Muscle layer of duodenum (tissue), 2 donors: ENCODE measurements around the gene P4HTM.

ENCODE experiments used
- H3K27ac ChIP-seq: one replicate; pipeline ENCODE4 v1.7.0; 2013; ENCODE audit warnings: mild to moderate bottlenecking, low read length
- H3K27me3 ChIP-seq: one replicate; pipeline ENCODE4 v1.7.0; 2013; ENCODE audit warnings: low read depth, mild to moderate bottlenecking, control low read depth, low read length
- H3K36me3 ChIP-seq, 2 donors: one replicate each; pipeline ENCODE4 v1.7.0; 2013; ENCODE audit warnings: low read length in 2 of 2, control low read depth in 1 of 2, mild to moderate bottlenecking in 1 of 2; ENCODE audit not compliant: insufficient read depth in 2 of 2, control insufficient read depth in 1 of 2
- H3K4me1 ChIP-seq, 2 donors: one replicate each; pipeline ENCODE4 v1.7.0; 2013; ENCODE audit warnings: low read length in 2 of 2, mild to moderate bottlenecking in 2 of 2, control low read depth in 1 of 2, moderate library complexity in 1 of 2; ENCODE audit not compliant: insufficient read depth in 2 of 2, control insufficient read depth in 1 of 2
- H3K4me3 ChIP-seq, 2 donors: one replicate each; pipeline ENCODE4 v1.7.0; 2013; ENCODE audit warnings: low read length in 2 of 2, low read depth in 1 of 2, mild to moderate bottlenecking in 1 of 2
- H3K9me3 ChIP-seq, 2 donors: one replicate each; pipeline ENCODE4 v1.7.0; 2013; ENCODE audit warnings: low read length in 2 of 2, control low read depth in 1 of 2, mild to moderate bottlenecking in 1 of 2; ENCODE audit not compliant: control insufficient read depth in 1 of 2
- donor health status: healthy.

Gene P4HTM

DNA sequence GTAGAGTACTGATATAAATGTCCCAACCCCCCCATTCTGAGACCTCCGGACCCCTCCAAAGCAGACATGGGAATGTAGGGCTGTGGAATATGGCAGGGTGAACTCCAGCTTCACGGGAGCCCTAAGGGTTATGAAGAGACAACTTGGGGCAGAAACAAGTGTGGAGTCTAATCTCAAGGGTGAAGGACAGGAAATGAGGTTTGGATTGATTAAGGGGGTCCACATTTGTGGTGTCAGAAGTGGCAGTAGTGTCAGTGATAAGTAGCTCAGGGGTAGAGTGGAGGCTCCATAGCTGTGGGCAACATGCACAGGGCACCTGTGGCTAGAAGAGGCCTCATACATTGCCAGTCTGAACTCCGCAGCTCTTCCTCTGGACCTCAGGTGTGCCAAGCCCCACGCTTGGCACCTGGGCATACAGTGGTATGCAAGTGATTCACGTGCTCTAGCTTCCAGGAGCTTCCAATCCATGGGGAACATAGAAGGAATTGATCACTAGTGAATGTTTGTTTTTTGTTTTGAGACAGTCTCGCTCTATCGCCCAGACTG, 4.1 kb upstream of the P4HTM start:
- Histone ChIP-seq H3K4me3 (no peak overlapping the region), H3K27me3 (no peaks in the 10 kb centered on the region), H3K36me3 (peaks cover 43 to 45% of the 10 kb centered on the region in 2 donors), H3K27ac (no peak overlapping the region), H3K9me3 (no peaks in the 10 kb centered on the region), H3K4me1 (peaks cover 5 to 9% of the 10 kb centered on the region in 2 donors)

DNA sequence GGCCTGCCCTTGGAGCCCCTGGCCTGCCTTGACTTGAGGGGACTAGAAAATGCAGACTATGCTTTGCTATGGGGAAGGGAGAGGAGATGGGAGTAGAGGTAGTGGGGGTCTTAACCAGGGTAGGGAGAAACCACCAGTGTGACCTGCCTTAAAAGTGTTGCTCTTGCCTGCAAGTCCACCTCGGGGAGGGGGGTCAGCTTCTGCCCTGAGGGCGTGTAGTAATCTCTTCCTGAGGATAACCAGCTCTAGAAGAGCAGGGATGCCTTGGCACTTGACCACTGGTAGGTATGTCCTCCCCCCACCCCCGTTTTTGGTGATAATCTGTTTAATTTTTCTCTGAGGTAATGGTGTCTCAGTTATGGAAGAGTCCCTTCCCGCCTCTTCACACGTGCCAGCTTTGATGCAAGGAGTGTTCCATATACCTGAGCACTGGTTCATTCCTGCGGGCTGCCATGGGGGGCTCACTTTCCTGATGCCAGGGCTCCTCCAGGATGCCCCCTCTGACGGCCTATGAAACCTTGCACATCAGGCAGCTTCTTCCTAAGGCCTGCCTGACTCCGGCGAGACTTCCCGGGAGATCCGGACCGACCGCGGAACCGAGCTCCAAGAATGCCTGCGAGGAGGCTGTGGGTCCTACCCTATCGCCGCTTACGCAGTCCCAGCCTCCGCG, 780 bp upstream of the P4HTM start:
- Histone ChIP-seq H3K36me3 (peaks cover 15 to 17% of the 10 kb centered on the region in 2 donors), H3K4me3 (peak overlapping the region; percentile 73 to 97), H3K9me3 (no peaks in the 10 kb centered on the region), H3K4me1 (peaks cover 15 to 23% of the 10 kb centered on the region in 2 donors), H3K27me3 (no peaks in the 10 kb centered on the region), H3K27ac (peak overlapping the region; percentile 96)

DNA sequence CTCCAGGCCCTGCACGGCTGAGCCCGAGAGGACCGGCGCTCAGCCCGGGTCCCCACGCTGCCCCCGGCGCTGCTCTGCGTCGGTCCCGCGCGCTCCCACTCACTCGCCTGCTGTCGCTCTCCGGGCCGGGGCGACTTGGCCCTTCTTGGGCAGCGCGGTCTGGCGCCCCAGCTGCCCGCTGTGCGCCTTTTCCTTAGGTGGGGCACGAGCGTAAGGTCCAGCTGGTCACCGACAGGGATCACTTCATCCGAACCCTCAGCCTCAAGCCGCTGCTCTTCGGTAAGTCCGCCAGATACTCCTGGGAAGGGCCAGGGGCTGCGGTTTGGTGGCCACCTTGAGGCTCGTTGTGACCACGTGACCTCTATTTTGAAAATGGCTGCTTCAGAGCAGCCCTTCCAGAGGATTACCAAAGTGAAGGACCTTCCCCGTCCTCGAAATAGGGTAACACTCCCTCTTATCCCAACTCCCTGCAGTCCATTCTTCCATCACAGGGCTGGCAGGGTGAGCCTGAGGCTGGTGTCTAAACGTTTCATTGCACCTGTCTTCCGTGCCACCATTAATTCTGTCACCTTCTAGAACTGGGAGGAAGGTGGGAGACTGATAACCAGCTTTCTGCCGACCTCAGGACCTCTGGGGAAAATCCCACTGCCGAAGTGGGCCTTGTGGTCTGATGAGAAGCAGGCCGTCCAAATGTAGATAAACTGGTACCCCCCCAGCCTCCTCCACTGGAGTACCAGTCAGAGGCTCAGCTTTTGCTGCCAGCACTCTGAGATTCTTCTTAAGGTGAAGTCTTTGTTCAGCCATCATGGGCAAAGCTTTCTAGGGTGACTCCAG, 812 bp downstream of the P4HTM start:
- Histone ChIP-seq H3K36me3 (peaks cover 9 to 10% of the 10 kb centered on the region in 2 donors), H3K4me1 (peaks cover 15 to 23% of the 10 kb centered on the region in 2 donors), H3K4me3 (peak overlapping the region; percentile 89 to 97), H3K27me3 (no peaks in the 10 kb centered on the region), H3K9me3 (no peaks in the 10 kb centered on the region), H3K27ac (peak overlapping the region; percentile 53)

DNA sequence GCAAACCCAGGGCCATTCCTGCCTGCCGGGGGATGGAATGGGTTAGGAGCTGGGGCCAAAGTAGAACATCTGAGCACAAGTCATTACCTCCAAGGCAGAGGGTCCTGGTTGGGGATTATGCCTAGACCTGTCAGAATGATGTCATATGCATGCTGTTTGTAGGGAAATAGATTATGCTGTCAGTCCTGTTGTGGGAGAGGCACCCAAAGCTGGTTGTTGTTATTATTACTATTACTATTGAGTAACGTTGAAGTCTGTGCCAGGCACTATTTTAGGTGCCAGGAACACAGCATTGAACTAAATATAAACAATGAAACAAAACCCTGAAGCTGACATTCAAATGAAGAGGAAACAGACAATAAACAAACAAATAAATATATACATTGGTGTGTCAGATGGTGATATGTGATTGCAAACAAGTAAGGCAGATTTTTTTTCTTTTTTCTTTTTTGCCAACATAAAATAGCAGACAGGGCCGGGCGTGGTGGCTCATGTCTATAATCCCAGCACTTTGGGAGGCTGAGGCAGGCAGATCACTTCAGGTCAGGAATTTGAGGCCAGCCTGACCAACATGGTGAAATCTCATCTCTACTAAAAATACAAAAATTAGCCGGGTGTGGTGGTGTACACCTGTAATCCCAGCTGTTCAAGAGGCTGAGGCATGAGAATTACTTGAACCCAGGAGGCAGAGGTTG, 2.0 kb downstream of the P4HTM start:
- Histone ChIP-seq H3K4me3 (peak overlapping the region; percentile 89 to 97), H3K9me3 (no peaks in the 10 kb centered on the region), H3K4me1 (peaks cover 15 to 23% of the 10 kb centered on the region in 2 donors), H3K27me3 (no peaks in the 10 kb centered on the region), H3K27ac (no peak overlapping the region), H3K36me3 (peaks cover 0 to 6% of the 10 kb centered on the region in 2 donors)

DNA sequence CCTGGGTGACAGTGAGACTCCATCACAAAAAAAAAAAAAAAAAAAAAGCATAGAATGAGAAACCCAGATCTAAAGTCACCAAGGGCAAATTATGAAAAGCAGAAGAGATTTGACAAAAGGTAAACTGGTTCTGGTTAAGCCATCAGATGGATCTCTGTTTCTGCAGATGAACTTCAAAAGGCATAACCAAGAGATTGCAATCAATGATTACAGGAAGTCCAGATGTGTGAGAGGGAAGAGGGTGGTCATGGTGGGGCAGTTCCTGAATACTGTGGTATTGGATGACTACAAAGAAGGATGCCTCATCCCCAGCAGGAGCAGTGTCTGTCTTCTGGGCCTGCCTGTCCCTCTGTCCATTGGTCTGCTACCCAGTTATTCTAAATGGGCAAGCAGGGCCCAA, 3.8 kb downstream of the P4HTM start:
- peaks cover 15 to 22% of the 10 kb centered on the region in 2 donors for H3K4me1 ChIP-seq
- H3K9me3 ChIP-seq, result no peaks in the 10 kb centered on the region
- no peaks in the 10 kb centered on the region for H3K27me3 ChIP-seq
- no peak overlapping the region for H3K4me3 ChIP-seq
- peaks cover 0 to 6% of the 10 kb centered on the region in 2 donors for H3K36me3 ChIP-seq
- H3K27ac ChIP-seq, result no peak overlapping the region

DNA sequence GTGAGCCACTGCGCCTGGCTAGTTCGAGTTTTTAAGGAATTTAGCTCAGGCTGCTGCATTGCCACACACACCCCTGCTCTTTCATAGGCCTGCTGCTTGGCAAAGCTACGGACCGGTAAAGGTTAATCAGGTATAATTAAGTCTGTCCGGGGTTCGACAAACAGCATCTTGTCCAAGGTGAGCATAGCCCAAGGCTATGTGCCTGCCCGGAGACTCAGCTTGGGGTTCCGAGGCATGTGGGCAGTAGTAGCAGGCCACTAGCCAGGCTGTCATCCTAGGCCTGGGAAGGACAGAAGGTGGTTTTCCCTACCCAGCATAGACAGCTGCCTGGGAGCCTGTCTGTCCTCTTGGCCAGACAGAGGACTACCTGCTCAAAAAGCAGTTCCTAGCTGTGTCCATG, 6.6 kb downstream of the P4HTM start:
- no peak overlapping the region for H3K27ac ChIP-seq

DNA sequence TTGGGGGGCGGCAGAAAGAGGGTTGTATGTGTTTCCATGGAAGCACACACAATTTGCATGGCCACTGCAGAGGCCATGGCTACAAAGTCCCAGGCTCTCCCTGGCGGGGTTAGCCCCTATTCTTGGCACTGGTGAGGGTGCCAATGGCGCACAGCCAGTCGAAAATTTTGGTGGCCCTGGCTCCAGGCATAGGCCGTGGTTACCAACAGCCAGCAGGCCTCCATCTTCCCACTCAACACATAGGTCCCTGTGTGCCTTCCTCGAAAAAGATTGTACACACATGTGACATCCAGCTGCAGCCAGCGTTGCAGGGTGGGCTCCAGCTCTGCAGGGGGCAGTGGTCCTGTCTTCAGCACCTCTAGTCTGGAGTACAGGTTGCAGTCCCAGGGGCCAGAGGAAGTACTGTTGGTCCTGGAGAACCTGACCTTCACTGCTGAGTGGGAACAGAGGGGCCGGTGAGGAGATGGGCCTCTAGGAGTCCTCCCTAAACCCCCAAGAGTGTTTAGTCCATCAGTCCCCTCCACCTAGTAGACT, 7.1 kb downstream of the P4HTM start:
- Histone ChIP-seq H3K4me3 (no peak overlapping the region), H3K27me3 (no peaks in the 10 kb centered on the region), H3K27ac (no peak overlapping the region), H3K9me3 (no peaks in the 10 kb centered on the region), H3K36me3 (peaks cover 0 to 6% of the 10 kb centered on the region in 2 donors), H3K4me1 (peaks cover 0 to 1% of the 10 kb centered on the region in 2 donors)

More for the DNA sequence above, 6.6 kb downstream of the P4HTM start:
- peaks cover 4 to 7% of the 10 kb centered on the region in 2 donors for H3K4me1 ChIP-seq
- H3K4me3 ChIP-seq, result no peak overlapping the region
- H3K27me3 ChIP-seq, result no peaks in the 10 kb centered on the region
- no peaks in the 10 kb centered on the region for H3K9me3 ChIP-seq
- peaks cover 0 to 6% of the 10 kb centered on the region in 2 donors for H3K36me3 ChIP-seq

DNA sequence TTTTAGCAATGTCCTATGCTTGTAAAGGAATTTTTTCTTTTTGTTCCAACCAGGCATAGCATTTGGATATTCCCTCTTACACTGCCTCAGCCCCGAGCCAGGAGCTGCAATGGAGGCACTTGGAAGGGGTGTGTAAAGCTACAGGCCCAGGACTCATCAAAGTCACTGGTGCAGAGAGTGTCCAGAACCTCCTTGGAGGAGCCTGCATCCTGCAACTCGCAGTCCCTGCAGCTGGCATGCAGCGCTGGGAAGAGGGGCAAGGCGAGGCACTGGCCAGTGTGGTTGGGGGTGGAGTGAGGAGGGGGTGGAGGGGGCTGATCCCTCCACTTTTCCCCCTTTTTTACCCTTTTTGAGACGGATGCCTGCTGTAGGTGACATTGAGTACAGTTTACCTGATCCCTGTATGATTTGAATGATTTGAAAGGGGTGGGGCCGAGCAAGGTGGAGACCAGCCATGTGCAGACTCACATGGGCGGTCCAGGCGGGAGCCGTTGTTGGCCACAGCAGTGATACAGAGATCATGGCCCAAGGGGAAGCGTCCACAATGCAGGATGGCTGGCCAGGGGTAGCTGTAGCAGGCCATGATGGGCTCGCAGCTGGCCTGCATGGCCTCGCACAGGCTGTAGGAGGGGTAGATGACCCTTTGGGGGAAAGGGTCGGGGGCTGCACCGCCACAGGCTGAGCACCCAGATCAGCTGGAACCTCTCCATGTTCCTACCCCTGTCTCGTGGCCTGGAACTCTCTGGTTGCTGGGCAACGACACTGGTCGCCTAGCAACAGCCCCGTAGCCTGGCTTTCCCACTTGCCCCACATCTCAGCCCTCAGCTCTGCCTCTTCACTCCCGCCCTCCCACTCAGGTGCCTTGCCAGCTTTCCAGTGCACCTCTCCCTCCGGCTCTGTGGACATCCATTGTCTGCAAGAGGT, 7.9 kb downstream of the P4HTM start:
- Histone ChIP-seq H3K4me1 (no peaks in the 10 kb centered on the region), H3K9me3 (no peaks in the 10 kb centered on the region), H3K27ac (no peak overlapping the region), H3K36me3 (peaks cover 0 to 6% of the 10 kb centered on the region in 2 donors), H3K4me3 (no peak overlapping the region), H3K27me3 (no peaks in the 10 kb centered on the region)

DNA sequence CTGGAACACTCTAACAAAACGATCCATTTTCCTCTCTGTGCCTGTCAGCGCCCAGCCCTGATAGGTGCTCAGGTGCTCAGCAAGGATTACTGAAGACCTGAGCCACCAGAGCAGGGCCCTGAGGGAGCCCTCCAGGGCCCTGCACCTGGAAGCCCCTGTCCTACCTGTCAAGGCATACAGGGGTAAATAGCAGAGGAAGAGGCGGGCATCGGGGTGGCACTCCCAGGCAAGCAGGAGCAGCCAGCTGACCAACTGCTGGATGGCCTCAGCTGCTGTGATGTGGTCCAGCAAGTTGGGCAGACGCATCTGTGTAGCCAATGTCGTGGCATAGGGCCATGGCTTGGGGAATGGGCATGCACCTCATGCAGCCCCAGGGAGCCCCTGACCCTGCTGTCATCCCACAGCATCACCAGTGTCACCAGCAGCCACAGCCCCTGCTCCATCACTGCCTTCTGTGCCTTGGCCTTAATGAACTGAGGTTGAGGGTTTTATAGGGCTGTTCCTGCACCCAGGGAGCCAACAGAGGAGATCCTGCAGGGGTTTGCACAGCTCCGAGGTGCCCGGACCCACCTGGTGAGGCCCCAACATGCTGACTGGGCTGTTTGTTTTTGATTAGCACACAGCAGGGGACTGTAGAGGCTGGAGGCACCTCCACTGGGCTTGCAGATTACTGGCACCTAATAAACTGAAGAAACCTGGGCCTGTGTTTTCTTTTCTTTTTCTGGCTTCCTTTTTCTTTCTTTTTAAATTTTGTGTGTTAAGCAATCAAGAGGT, 9.2 kb downstream of the P4HTM start:
- no peaks in the 10 kb centered on the region for H3K27me3 ChIP-seq
- no peak overlapping the region for H3K4me3 ChIP-seq
- no peaks in the 10 kb centered on the region for H3K9me3 ChIP-seq
- H3K27ac ChIP-seq, result no peak overlapping the region
- H3K36me3 ChIP-seq, result peaks cover 0 to 3% of the 10 kb centered on the region in 2 donors
- no peaks in the 10 kb centered on the region for H3K4me1 ChIP-seq

DNA sequence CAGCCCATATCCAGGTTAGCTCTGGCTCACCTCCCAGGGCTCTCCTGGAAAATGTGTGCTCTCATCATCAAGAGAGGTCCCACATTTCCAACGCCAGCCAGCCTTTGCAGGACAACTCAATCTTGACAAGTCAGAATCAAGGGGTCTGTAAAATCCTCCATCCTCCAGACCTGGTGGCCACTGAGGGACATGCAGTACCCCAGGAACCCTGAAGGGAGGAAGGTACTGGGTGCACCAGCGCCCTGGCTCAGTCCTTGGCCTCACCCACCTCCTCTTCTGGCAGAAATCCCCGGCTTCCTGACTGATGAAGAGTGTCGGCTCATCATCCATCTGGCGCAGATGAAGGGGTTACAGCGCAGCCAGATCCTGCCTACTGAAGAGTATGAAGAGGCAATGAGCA, 11.1 kb downstream of the P4HTM start:
- no peak overlapping the region for H3K27ac ChIP-seq
- no peaks in the 10 kb centered on the region for H3K9me3 ChIP-seq
- peaks cover 0 to 3% of the 10 kb centered on the region in 2 donors for H3K4me1 ChIP-seq
- H3K27me3 ChIP-seq, result no peaks in the 10 kb centered on the region
- H3K4me3 ChIP-seq, result no peak overlapping the region
- H3K36me3 ChIP-seq, result no peaks in the 10 kb centered on the region
